ENCODE results near the gene CHN1. TPM values are rescaled to one million over a fixed set of nuclear protein-coding genes. Genes with fewer than 3 reads are reported as not detected.

Gene CHN1
- total RNA-seq, 2 experiments from 2014 or later: 3.8 to 6.2 TPM

GRCh38 chr2:174827371-174828369 lies 177.5 kb downstream of the CHN1 start:
- intact Hi-C loops (cut with micrococcal nuclease): no loop called here
- ChIA-PET CTCF (interaction anchor here (1.1 kb wide), 1 partner anchor 57 kb away, joined by 3 read pairs; no protein-coding TSS in a partner anchor), POLR2A (no interaction called here)
- H3K4me3 Mint-ChIP-seq: no peak overlapping the region
- peaks cover 1% of the 10 kb centered on the region for H3K27me3 Mint-ChIP-seq
- H3K27ac Mint-ChIP-seq: no peak overlapping the region
- H3K36me3 Mint-ChIP-seq: no peaks in the 10 kb centered on the region
- DNase-seq: no peak
- peaks cover 15% of the 10 kb centered on the region for H3K4me1 Mint-ChIP-seq (ENCODE audit: low read depth)
- H3K9me3 Mint-ChIP-seq: no peaks in the 10 kb centered on the region

DNA sequence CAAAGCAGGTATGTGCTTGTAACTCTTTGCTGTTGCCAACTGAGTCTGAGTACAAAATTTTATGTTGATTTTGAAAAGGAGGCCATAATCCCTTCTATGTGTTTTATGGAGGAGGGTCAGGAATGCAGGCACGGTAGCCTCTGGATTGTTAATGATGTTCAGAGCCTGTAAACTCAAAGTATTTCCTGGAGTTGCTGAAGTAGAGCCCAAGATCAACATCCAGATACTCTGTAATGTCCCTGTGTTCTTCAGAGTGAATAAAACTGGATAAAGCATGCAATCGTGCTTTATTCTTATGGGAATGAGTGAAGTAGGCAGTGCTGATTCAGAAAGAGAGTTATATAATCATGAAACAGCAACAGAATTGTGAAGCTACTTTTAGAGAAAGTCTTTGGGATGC lies 179.1 kb downstream of the CHN1 start:
- POLR2A ChIA-PET: no interaction called here
- peaks cover 1% of the 10 kb centered on the region for H3K27me3 Mint-ChIP-seq

GRCh38 chr2:174824068-174824467 lies 181.1 kb downstream of the CHN1 start:
- Mint-ChIP-seq H3K4me3 (no peak overlapping the region), H3K27me3 (peaks cover 1% of the 10 kb centered on the region), H3K9me3 (no peaks in the 10 kb centered on the region), H3K4me1 (ENCODE audit: low read depth) (no peaks in the 10 kb centered on the region), H3K36me3 (no peaks in the 10 kb centered on the region), H3K27ac (no peak overlapping the region)
- ChIA-PET POLR2A (no interaction called here), CTCF (interaction anchor here (1.5 kb wide), 1 partner anchor 119 kb away, joined by 3 read pairs; no protein-coding TSS in a partner anchor)
- no peak for DNase-seq
- intact Hi-C loops (cut with micrococcal nuclease): no loop called here

More for the DNA sequence above, 179.1 kb downstream of the CHN1 start:
- Mint-ChIP-seq H3K4me3 (no peak overlapping the region), H3K36me3 (no peaks in the 10 kb centered on the region), H3K4me1 (ENCODE audit: low read depth) (peaks cover 7% of the 10 kb centered on the region), H3K9me3 (no peaks in the 10 kb centered on the region), H3K27ac (no peak overlapping the region)
- intact Hi-C loops (cut with micrococcal nuclease): no loop called here
- CTCF ChIA-PET: interaction anchor here (0.6 to 1.8 kb wide), 2 partner anchors 77 to 155 kb away, joined by 3 to 5 read pairs; no protein-coding TSS in a partner anchor
- no peak for DNase-seq

GRCh38 chr2:174821628-174822027 lies 183.6 kb downstream of the CHN1 start:
- CTCF ChIA-PET: no interaction called here
- no peak overlapping the region for H3K27ac Mint-ChIP-seq

GRCh38 chr2:174820361-174820760 lies 184.8 kb downstream of the CHN1 start:
- intact Hi-C loops (cut with micrococcal nuclease): no loop called here
- Mint-ChIP-seq H3K27me3 (no peaks in the 10 kb centered on the region), H3K27ac (no peak overlapping the region), H3K4me1 (ENCODE audit: low read depth) (no peaks in the 10 kb centered on the region), H3K36me3 (no peaks in the 10 kb centered on the region), H3K4me3 (no peak overlapping the region), H3K9me3 (no peaks in the 10 kb centered on the region)
- POLR2A ChIA-PET: no interaction called here
- CTCF ChIA-PET: interaction anchor here (0.6 kb wide), 1 partner anchor 136 kb away, joined by 3 read pairs; no protein-coding TSS in a partner anchor
- DNase-seq: no peak

More at GRCh38 chr2:174821628-174822027, 183.6 kb downstream of the CHN1 start:
- Mint-ChIP-seq H3K4me3 (no peak overlapping the region), H3K36me3 (no peaks in the 10 kb centered on the region), H3K9me3 (no peaks in the 10 kb centered on the region), H3K4me1 (ENCODE audit: low read depth) (no peaks in the 10 kb centered on the region), H3K27me3 (no peaks in the 10 kb centered on the region)
- POLR2A ChIA-PET: no interaction called here
- intact Hi-C loops (cut with micrococcal nuclease): no loop called here
- DNase-seq: no peak

DNA sequence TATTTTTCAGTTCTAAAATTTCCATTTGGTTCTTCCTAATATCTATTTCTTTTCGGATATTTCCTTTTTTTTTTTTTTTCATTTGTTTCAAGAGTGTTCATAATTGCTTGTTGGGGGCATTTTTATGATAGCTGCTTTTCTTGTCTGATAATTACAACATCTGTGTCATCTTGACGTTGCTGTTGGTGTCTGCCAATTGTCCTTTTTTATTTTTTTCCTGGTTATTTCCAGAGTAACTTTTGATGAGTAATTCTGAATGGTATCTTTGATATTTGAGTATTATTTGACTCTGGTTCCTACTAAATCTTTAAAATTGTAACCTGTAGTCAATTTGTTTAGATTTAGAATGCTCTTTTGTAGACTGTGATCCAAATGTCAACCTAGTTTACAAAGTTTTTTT lies 189.7 kb downstream of the CHN1 start:
- H3K4me1 Mint-ChIP-seq (ENCODE audit: low read depth): no peaks in the 10 kb centered on the region
- no peaks in the 10 kb centered on the region for H3K36me3 Mint-ChIP-seq
- ChIA-PET POLR2A (no interaction called here), CTCF (no interaction called here)
- H3K9me3 Mint-ChIP-seq: no peaks in the 10 kb centered on the region
- DNase-seq: no peak
- H3K4me3 Mint-ChIP-seq: no peak overlapping the region
- intact Hi-C loops (cut with micrococcal nuclease): no loop called here
- no peak overlapping the region for H3K27ac Mint-ChIP-seq
- H3K27me3 Mint-ChIP-seq: no peaks in the 10 kb centered on the region

DNA sequence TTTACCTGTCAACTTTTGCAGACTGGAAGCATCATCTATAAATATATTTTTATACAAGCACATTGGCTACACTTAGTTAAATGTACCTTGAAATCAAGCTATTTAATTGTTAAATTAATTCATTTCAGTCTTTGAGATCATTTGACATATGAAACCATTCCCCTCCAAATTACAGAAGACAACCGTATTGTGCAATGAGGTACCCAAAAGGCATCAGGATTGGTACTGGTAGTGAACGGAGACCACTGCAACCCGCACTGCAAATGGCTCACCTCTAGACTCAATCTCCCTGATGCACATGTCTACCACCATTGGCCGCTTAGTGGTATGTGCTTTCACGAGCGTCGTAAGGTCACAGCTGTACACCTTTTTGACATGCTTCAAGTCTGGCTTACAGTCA lies 193.1 kb downstream of the CHN1 start:
- Mint-ChIP-seq H3K9me3 (no peaks in the 10 kb centered on the region), H3K4me3 (no peak overlapping the region), H3K4me1 (ENCODE audit: low read depth) (no peaks in the 10 kb centered on the region), H3K36me3 (no peaks in the 10 kb centered on the region), H3K27me3 (no peaks in the 10 kb centered on the region), H3K27ac (no peak overlapping the region)
- CTCF ChIA-PET: no interaction called here
- no peak for DNase-seq
- intact Hi-C loops (cut with micrococcal nuclease): no loop called here
- POLR2A ChIA-PET: no interaction called here

- Mint-ChIP-seq H3K27me3 (no peaks in the 10 kb centered on the region), H3K4me3 (no peak overlapping the region), H3K9me3 (no peaks in the 10 kb centered on the region), H3K4me1 (ENCODE audit: low read depth) (no peaks in the 10 kb centered on the region), H3K27ac (no peak overlapping the region), H3K36me3 (no peaks in the 10 kb centered on the region)
- POLR2A ChIA-PET: no interaction called here
- CTCF ChIA-PET: no interaction called here
- intact Hi-C loops (cut with micrococcal nuclease): no loop called here
- DNase-seq: no peak
Measured at GRCh38 chr2:174807931-174808330, 197.2 kb downstream of the CHN1 start.

DNA sequence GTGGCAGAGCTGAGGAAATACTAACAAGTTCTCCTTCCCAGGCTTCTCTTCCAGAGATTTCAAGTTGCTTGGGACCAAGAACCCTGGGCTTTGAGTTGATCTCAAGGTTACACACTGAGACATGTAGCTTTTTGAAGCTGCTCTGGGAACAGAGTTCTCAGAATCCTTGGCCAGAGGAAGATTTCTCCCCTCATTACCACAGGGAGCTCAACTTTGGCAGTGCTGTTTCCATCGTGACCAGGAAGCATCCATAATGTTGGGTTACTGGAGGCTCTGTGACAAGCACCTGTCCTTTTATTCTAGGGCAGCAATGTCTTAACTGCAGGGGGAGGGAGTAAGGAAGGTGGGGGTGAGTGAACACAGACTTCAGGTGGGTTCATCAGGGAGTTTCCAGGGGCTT lies 199.4 kb downstream of the CHN1 start:
- CTCF ChIA-PET: no interaction called here

GRCh38 chr2:174802459-174802858 lies 202.7 kb downstream of the CHN1 start:
- CTCF ChIA-PET: no interaction called here
- Mint-ChIP-seq H3K4me3 (no peak overlapping the region), H3K27me3 (no peaks in the 10 kb centered on the region), H3K9me3 (no peaks in the 10 kb centered on the region), H3K27ac (no peak overlapping the region), H3K4me1 (ENCODE audit: low read depth) (peaks cover 2% of the 10 kb centered on the region), H3K36me3 (no peaks in the 10 kb centered on the region)
- POLR2A ChIA-PET: no interaction called here
- DNase-seq: no peak
- intact Hi-C loops (cut with micrococcal nuclease): no loop called here

More for the DNA sequence above, 199.4 kb downstream of the CHN1 start:
- no peak overlapping the region for H3K4me3 Mint-ChIP-seq
- no peak overlapping the region for H3K27ac Mint-ChIP-seq
- H3K36me3 Mint-ChIP-seq: no peaks in the 10 kb centered on the region
- H3K4me1 Mint-ChIP-seq (ENCODE audit: low read depth): no peaks in the 10 kb centered on the region
- POLR2A ChIA-PET: no interaction called here
- DNase-seq: no peak
- H3K27me3 Mint-ChIP-seq: no peaks in the 10 kb centered on the region
- intact Hi-C loops (cut with micrococcal nuclease): no loop called here
- H3K9me3 Mint-ChIP-seq: no peaks in the 10 kb centered on the region

DNA sequence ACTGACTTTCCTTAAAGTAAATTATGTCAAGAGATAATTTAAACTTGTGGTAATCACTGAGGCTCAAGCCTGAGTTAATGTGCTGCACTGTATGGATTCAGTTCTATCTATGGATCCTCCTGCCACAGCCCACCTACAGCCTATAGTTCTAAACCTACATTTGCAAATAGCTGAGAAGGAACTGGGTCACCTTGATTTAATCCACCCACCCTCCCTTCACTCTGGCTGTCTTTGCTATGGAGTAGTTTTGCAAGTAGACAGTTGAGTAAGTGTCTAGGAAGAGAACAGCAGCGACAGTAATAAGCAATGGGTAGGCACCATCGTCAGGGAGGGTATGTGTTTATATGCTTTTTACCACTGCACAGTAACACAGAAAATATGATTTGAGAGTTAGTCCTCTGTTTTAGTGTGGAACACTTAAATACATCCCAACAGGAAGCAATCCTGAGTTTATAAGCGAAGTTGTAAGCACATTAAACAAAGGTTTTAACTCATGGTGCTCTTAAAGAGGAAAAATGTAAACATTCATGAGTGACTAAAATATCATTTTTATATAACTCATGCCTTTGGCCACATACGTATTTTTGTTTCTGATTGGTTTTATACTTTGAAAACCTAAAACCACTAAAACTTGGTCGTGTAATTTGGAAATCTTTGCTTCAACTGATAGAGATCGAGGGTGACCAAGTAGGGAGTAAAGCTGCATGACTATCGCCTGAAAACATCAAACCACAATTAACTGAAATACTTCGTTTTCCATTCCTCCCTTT lies 204.6 kb downstream of the CHN1 start:
- Mint-ChIP-seq H3K4me3 (no peak overlapping the region), H3K36me3 (no peaks in the 10 kb centered on the region), H3K27ac (no peak overlapping the region), H3K9me3 (no peaks in the 10 kb centered on the region), H3K27me3 (no peaks in the 10 kb centered on the region), H3K4me1 (ENCODE audit: low read depth) (peaks cover 13% of the 10 kb centered on the region)
- DNase-seq: no peak
- intact Hi-C loops (cut with micrococcal nuclease): no loop called here
- ChIA-PET POLR2A (no interaction called here), CTCF (interaction anchor here (3.0 kb wide), 1 partner anchor 52 kb away, joined by 11 read pairs; no protein-coding TSS in a partner anchor)

- no peaks in the 10 kb centered on the region for H3K27me3 Mint-ChIP-seq
- H3K9me3 Mint-ChIP-seq: no peaks in the 10 kb centered on the region
- H3K4me1 Mint-ChIP-seq (ENCODE audit: low read depth): peaks cover 24% of the 10 kb centered on the region
- H3K4me3 Mint-ChIP-seq: no peak overlapping the region
- no peaks in the 10 kb centered on the region for H3K36me3 Mint-ChIP-seq
- intact Hi-C loops (cut with micrococcal nuclease): no loop called here
- no peak for DNase-seq
- POLR2A ChIA-PET: no interaction called here
- CTCF ChIA-PET: interaction anchor here (1.2 to 3.0 kb wide), 2 partner anchors 50 to 453 kb away, joined by 3 to 11 read pairs; no protein-coding TSS in a partner anchor
- no peak overlapping the region for H3K27ac Mint-ChIP-seq
Measured at GRCh38 chr2:174798801-174799200, 206.4 kb downstream of the CHN1 start.
